AG09319 (cell line): ENCODE data around the gene CSNK1G1.
"Not testable (repeated sequence)": the region's sequence is repeated elsewhere in the genome, so short reads cannot be mapped to it uniquely, and the experiment has no call there.

Source experiments
- DNase-seq: peaks from one replicate; pipeline ENCODE4 v3.0.0-alpha.2; 2010; ENCODE audit warnings: low read depth; ENCODE audit errors: extremely low read depth
- CTCF ChIP-seq: IDR thresholded peaks from 2 replicates; pipeline ENCODE4 v1.5.1; 2011; ENCODE audit warnings: low read depth, mild to moderate bottlenecking, inconsistent platforms, low read length, moderate library complexity

Gene CSNK1G1

GRCh38 chr15:64355944-64356709, at the start of gene CSNK1G1:
CSNK1G1 (minus strand) TSS chr15:64356173; CDS start chr15:64300499, 55,674 bp downstream.
- peak; percentile 46 for TF ChIP-seq CTCF
- peak; percentile 95 for DNase-seq

- no peak for DNase-seq
- TF ChIP-seq CTCF: no peak
Observed at GRCh38 chr15:64400583-64400982, 44.6 kb upstream of the CSNK1G1 start.

DNA sequence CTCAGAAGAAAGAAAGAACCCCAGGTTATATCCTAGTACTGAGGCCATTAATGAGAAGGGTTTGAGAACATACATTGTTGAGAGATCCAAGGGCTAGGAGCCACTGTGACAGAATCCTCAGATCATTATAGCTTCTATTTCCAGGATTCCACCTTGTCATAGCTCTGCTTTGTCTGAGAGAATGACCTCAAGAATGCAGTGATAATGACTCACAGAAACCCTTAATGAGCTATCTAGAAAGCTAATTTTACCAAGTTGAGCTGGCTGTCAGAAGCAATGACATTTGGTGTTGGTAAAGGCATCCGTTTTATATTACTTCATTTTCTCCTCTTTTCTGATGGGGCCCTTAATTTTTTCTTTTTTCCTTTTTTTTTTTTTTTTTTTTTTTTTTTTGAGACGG, 42.6 kb upstream of the CSNK1G1 start:
- TF ChIP-seq CTCF: no peak
- no peak for DNase-seq

DNA sequence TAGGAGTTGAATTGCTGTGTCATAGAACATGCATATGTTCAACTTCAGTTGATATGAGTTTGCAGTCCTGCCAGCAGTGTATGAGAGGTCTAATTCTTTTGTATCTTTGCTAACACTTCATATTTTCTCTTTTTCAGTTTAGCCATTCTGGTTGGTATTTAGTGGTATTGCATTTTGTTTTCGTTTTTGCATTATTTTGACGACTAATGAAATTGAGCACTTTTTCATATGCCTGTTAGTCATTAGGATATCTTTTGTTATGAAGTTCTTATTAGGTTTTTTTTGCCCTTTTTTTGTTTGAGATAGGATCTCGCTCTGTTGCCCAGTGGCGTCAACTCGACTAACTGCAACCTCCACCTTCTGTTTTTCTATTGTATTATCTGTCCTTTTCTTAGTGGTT, 40.8 kb upstream of the CSNK1G1 start:
- no peak for DNase-seq
- no peak for TF ChIP-seq CTCF

GRCh38 chr15:64392471-64392870, 36.5 kb upstream of the CSNK1G1 start:
- DNase-seq: not testable (repeated sequence)

- DNase-seq: no peak
Observed at GRCh38 chr15:64389036-64389435, 33.1 kb upstream of the CSNK1G1 start.

GRCh38 chr15:64387562-64388168, 31.7 kb upstream of the CSNK1G1 start, which contains the start of gene TRIP4:
TRIP4 (plus strand) TSS chr15:64387836; CDS start chr15:64387864, 28 bp downstream.
- peak; percentile 11 for TF ChIP-seq CTCF
- DNase-seq: peak; percentile 92

More at GRCh38 chr15:64389036-64389435, 33.1 kb upstream of the CSNK1G1 start:
- TF ChIP-seq CTCF: no peak

- no peak for TF ChIP-seq CTCF
- DNase-seq: no peak
Observed at GRCh38 chr15:64386291-64386690, 30.3 kb upstream of the CSNK1G1 start.
